CD14-positive monocyte (primary cell): ENCODE results near the gene ABCC12. TPM values are rescaled to one million over a fixed set of nuclear protein-coding genes. Genes with fewer than 3 reads are reported as not detected.

Experiments used
- DNase-seq, 3 donors: peaks; one replicate each; pipeline ENCODE4 v3.0.0-alpha.2; 2011 to 2022
- H2AFZ ChIP-seq: 2 replicates; pipeline ENCODE4 v1.6.0; 2012; ENCODE audit warnings: mild to moderate bottlenecking, low read depth, low read length, inconsistent platforms; ENCODE audit not compliant: insufficient read depth, poor library complexity, severe bottlenecking
- H3K27ac ChIP-seq, 2 donors: 1 replicate in 1 of 2; 2 replicates in 1 of 2; pipeline ENCODE4 v1.5.1; 2012 to 2013; ENCODE audit warnings: low read length in 2 of 2, control low read depth in 1 of 2, inconsistent platforms in 1 of 2, low read depth in 1 of 2, mild to moderate bottlenecking in 1 of 2
- H3K27me3 ChIP-seq, 2 donors: one replicate each; pipeline versions ENCODE4 v1.6.0 to v1.6.1; 2011 to 2013; ENCODE audit warnings: low read length in 2 of 2; ENCODE audit not compliant: control insufficient read depth in 2 of 2, insufficient read depth in 2 of 2
- H3K36me3 ChIP-seq, 2 donors: replicated peaks in 1 of 2; 1 replicate in 1 of 2; 2 replicates in 1 of 2; pipeline versions ENCODE4 v1.5.1 to v1.6.1; 2012 to 2013; ENCODE audit warnings: low read length in 2 of 2, control low read depth in 1 of 2, inconsistent platforms in 1 of 2, mild to moderate bottlenecking in 1 of 2; ENCODE audit not compliant: insufficient read depth in 2 of 2, control insufficient read depth in 1 of 2
- H3K4me1 ChIP-seq, 2 donors: 1 replicate in 1 of 2; 2 replicates in 1 of 2; pipeline versions ENCODE4 v1.5.1 to v1.6.1; 2012 to 2013; ENCODE audit warnings: low read length in 2 of 2, control low read depth in 1 of 2, inconsistent platforms in 1 of 2, mild to moderate bottlenecking in 1 of 2, moderate library complexity in 1 of 2; ENCODE audit not compliant: insufficient read depth in 2 of 2, control insufficient read depth in 1 of 2
- H3K4me2 ChIP-seq: replicated peaks from 2 replicates; pipeline ENCODE3; 2012; ENCODE audit warnings: low read length, moderate library complexity, mild to moderate bottlenecking; ENCODE audit not compliant: poor library complexity, severe bottlenecking; ENCODE audit errors: extremely low read depth
- H3K4me3 ChIP-seq, 3 experiments: fragments of 200-600 bp in 1 of 3; sonication (generic) in 1 of 3; replicated peaks in 1 of 3; 1 replicate in 2 of 3; 2 replicates in 1 of 3; pipeline ENCODE4 v1.5.1; 2011 to 2013; ENCODE audit warnings: low read length in 3 of 3, mild to moderate bottlenecking in 3 of 3, control low read depth in 2 of 3, low read depth in 2 of 3, inconsistent platforms in 1 of 3, moderate library complexity in 1 of 3
- H3K79me2 ChIP-seq: 2 replicates; pipeline ENCODE4 v1.6.0; 2012; ENCODE audit warnings: mild to moderate bottlenecking, control low read depth, inconsistent platforms, low read length, moderate library complexity; ENCODE audit not compliant: insufficient read depth
- H3K9ac ChIP-seq: 2 replicates; pipeline ENCODE4 v1.6.0; 2017; ENCODE audit warnings: low read length, mild to moderate bottlenecking; ENCODE audit not compliant: insufficient read depth, poor library complexity, severe bottlenecking
- H3K9me3 ChIP-seq, 2 donors: replicated peaks in 1 of 2; 1 replicate in 1 of 2; 2 replicates in 1 of 2; pipeline versions ENCODE4 v1.5.1 to v1.6.1; 2012 to 2013; ENCODE audit warnings: low read length in 2 of 2, control low read depth in 1 of 2; ENCODE audit not compliant: control insufficient read depth in 1 of 2, insufficient read depth in 1 of 2
- H4K20me1 ChIP-seq: 2 replicates; pipeline ENCODE4 v1.6.0; 2012; ENCODE audit warnings: mild to moderate bottlenecking, low read length, control low read depth, moderate library complexity; ENCODE audit not compliant: insufficient read depth
- H3K27ac Mint-ChIP-seq, 7 donors: one replicate each; pipeline ENCODE4 v1.8.0; 2020; ENCODE audit warnings: mild to moderate bottlenecking in 7 of 7, mixed read lengths in 7 of 7, moderate library complexity in 6 of 7, inconsistent platforms in 2 of 7
- H3K27me3 Mint-ChIP-seq, 3 donors: one replicate each; pipeline ENCODE4 v1.8.0; 2021 to 2022; ENCODE audit warnings: low read depth in 3 of 3, mild to moderate bottlenecking in 3 of 3, mixed read lengths in 3 of 3, moderate library complexity in 3 of 3, inconsistent platforms in 1 of 3
- H3K36me3 Mint-ChIP-seq, 2 donors: one replicate each; pipeline ENCODE4 v1.8.0; 2020; ENCODE audit warnings: mixed read lengths in 2 of 2, inconsistent platforms in 1 of 2, mild to moderate bottlenecking in 1 of 2
- H3K4me1 Mint-ChIP-seq: one replicate; pipeline ENCODE4 v1.8.0; 2020; ENCODE audit warnings: mild to moderate bottlenecking, mixed read lengths
- H3K4me3 Mint-ChIP-seq, 2 donors: one replicate each; pipeline ENCODE4 v1.8.0; 2020; ENCODE audit warnings: mild to moderate bottlenecking in 2 of 2, mixed read lengths in 2 of 2, moderate library complexity in 1 of 2
- H3K9me3 Mint-ChIP-seq, 7 donors: one replicate each; pipeline ENCODE4 v1.8.0; 2020 to 2022; ENCODE audit warnings: mixed read lengths in 7 of 7, mild to moderate bottlenecking in 6 of 7, moderate library complexity in 6 of 7, inconsistent platforms in 2 of 7
- CTCF ChIP-seq: fragments of 200-600 bp; IDR thresholded peaks from one replicate; pipeline ENCODE4 v1.8.0; 2022; ENCODE audit warnings: antibody characterized with exemption, mild to moderate bottlenecking
- WGBS: methylation state at CpG from one replicate; pipeline ENCODE4 v1.1.5; 2013; ENCODE audit warnings: missing lambda C conversion rate; ENCODE audit not compliant: insufficient coverage; 5-methylcytosine and 5-hydroxymethylcytosine counted together
- intact Hi-C, 2 donors: fragments of 100-400 bp; cut with micrococcal nuclease; formaldehyde crosslinking; loops; one replicate each; pipeline versions ENCODE4 v1.15.0 to v1.15.1; 2023
- polyA plus RNA-seq, 3 donors: library from polyadenylated mRNA; depleted of rRNA in 1 of 3; unstranded in 2 of 3; stranded (reverse) in 1 of 3; fragments of 300-500 nt in 2 of 3; fragments of >200 nt in 1 of 3; fragmentation: Illumina TruSeq in 2 of 3; gene quantifications; 1 replicate in 2 of 3; 2 replicates in 1 of 3; pipeline ENCODE4 v1.2.3, GENCODE V29; 2012 to 2021

ABCC12 gene
- polyA plus RNA-seq, 3 donors, result not detected

GRCh38 chr16:48136547-48137360 is 19.0 kb downstream of the ABCC12 start:
- no peak for TF ChIP-seq CTCF
- Histone ChIP-seq H3K9me3 (no peaks in the 10 kb centered on the region), H2AFZ (no peak overlapping the region), H3K9ac (no peak overlapping the region), H3K27me3 (no peaks in the 10 kb centered on the region), H3K36me3 (no peaks in the 10 kb centered on the region), H3K79me2 (no peaks in the 10 kb centered on the region), H3K4me3 (no peak overlapping the region), H3K4me2 (no peak overlapping the region), H4K20me1 (no peaks in the 10 kb centered on the region), H3K4me1 (no peaks in the 10 kb centered on the region), H3K27ac (no peak overlapping the region)
- no peak overlapping the region for H3K27ac Mint-ChIP-seq
- H3K4me1 Mint-ChIP-seq, result no peaks in the 10 kb centered on the region
- WGBS, result 87% methylated on average over 4 of the region's 9 CpGs
- no peak overlapping the region for H3K4me3 Mint-ChIP-seq
- intact Hi-C loops, result no loop called here
- H3K9me3 Mint-ChIP-seq, result peaks cover 0 to 2% (median 0%) of the 10 kb centered on the region in 7 donors
- H3K36me3 Mint-ChIP-seq, result no peaks in the 10 kb centered on the region
- DNase-seq, result no peak
- peaks cover 3 to 14% (median 4%) of the 10 kb centered on the region in 3 donors for H3K27me3 Mint-ChIP-seq

- no peaks in the 10 kb centered on the region for H3K27me3 ChIP-seq
- H2AFZ ChIP-seq, result no peak overlapping the region
- Mint-ChIP-seq H3K36me3 (no peaks in the 10 kb centered on the region), H3K4me3 (no peak overlapping the region), H3K27me3 (peaks cover 6 to 16% (median 8%) of the 10 kb centered on the region in 3 donors), H3K9me3 (no peaks in the 10 kb centered on the region), H3K4me1 (no peaks in the 10 kb centered on the region), H3K27ac (peak overlapping the region in 1 of 7 donors; percentile 12)
- no peaks in the 10 kb centered on the region for H3K9me3 ChIP-seq
- H3K36me3 ChIP-seq, result no peaks in the 10 kb centered on the region
- no peak overlapping the region for H3K4me3 ChIP-seq
- no peak overlapping the region for H3K27ac ChIP-seq
- intact Hi-C loops, result no loop called here
- no peaks in the 10 kb centered on the region for H3K79me2 ChIP-seq
- no peaks in the 10 kb centered on the region for H3K4me1 ChIP-seq
- H3K9ac ChIP-seq, result no peak overlapping the region
- WGBS, result 89% methylated on average over 16 of the region's 18 CpGs
- no peak for TF ChIP-seq CTCF
- DNase-seq, result no peak
- no peaks in the 10 kb centered on the region for H4K20me1 ChIP-seq
- H3K4me2 ChIP-seq, result no peak overlapping the region
These were observed 22.2 kb downstream of the ABCC12 start for GRCh38 chr16:48133455-48134211.
